Measurements from ENCODE around the gene ABLIM1. TPM values are rescaled to one million over a fixed set of nuclear protein-coding genes. Genes with fewer than 3 reads are reported as not detected.

The ABLIM1 gene
- total RNA-seq, 1 donor from 2014 or later = 76.9 TPM

- peaks cover 31% of the 10 kb centered on the region for H3K4me1 Mint-ChIP-seq
- DNase-seq (no peak), ATAC-seq (ENCODE audit: low read depth) (no peak)
- no peaks in the 10 kb centered on the region for H3K9me3 Mint-ChIP-seq
- H3K4me3 Mint-ChIP-seq = no peak overlapping the region
- peaks cover 55% of the 10 kb centered on the region for H3K36me3 Mint-ChIP-seq (ENCODE audit: low read depth)
- H3K27me3 Mint-ChIP-seq = no peaks in the 10 kb centered on the region
- H3K27ac Mint-ChIP-seq = no peak overlapping the region
- no peak for TF ChIP-seq CTCF (IDR thresholded peaks at IDR 0.05)
- CTCF ChIA-PET = interaction anchor here (2.7 to 3.5 kb wide), 2 partner anchors 18 kb away, joined by 10 to 16 read pairs; no protein-coding TSS in a partner anchor
- intact Hi-C loops (cut with micrococcal nuclease) = loop anchor here (10.0 kb wide), 1 partner anchor 445 kb away; the partner anchor contains the start of gene TRUB1
- POLR2A ChIA-PET = no interaction called here
Measured at GRCh38 chr10:114489521-114490310, 168.4 kb downstream of the ABLIM1 start.

- H3K4me1 Mint-ChIP-seq = peaks cover 15% of the 10 kb centered on the region
- H3K27me3 Mint-ChIP-seq = no peaks in the 10 kb centered on the region
- no peak overlapping the region for H3K4me3 Mint-ChIP-seq
- CTCF ChIA-PET = interaction anchor here (1.0 to 2.7 kb wide), 3 partner anchors 16 to 184 kb away, joined by 3 to 10 read pairs (median 3); no protein-coding TSS in a partner anchor
- no peak for ATAC-seq (ENCODE audit: low read depth)
- no peaks in the 10 kb centered on the region for H3K9me3 Mint-ChIP-seq
- intact Hi-C loops (cut with micrococcal nuclease) = no loop called here
- H3K27ac Mint-ChIP-seq = no peak overlapping the region
- H3K36me3 Mint-ChIP-seq (ENCODE audit: low read depth) = peaks cover 72% of the 10 kb centered on the region
- no peak for TF ChIP-seq CTCF (IDR thresholded peaks at IDR 0.05)
- POLR2A ChIA-PET = interaction anchor here (1.0 to 1.7 kb wide), 3 partner anchors 9 to 38 kb away, joined by 3 to 5 read pairs (median 4); no protein-coding TSS in a partner anchor
- no peak for DNase-seq
Measured at GRCh38 chr10:114487815-114488536, 170.1 kb downstream of the ABLIM1 start.

GRCh38 chr10:114486938-114487814 is 170.9 kb downstream of the ABLIM1 start:
- H3K27me3 Mint-ChIP-seq = no peaks in the 10 kb centered on the region
- DNase-seq (no peak), ATAC-seq (ENCODE audit: low read depth) (no peak)
- no peaks in the 10 kb centered on the region for H3K9me3 Mint-ChIP-seq
- ChIA-PET POLR2A (interaction anchor here (1.6 to 1.7 kb wide), 2 partner anchors 10 to 39 kb away, joined by 4 to 5 read pairs; no protein-coding TSS in a partner anchor), CTCF (interaction anchor here (1.2 to 2.7 kb wide), 2 partner anchors 15 to 183 kb away, joined by 3 to 10 read pairs; no protein-coding TSS in a partner anchor)
- H3K36me3 Mint-ChIP-seq (ENCODE audit: low read depth) = peaks cover 79% of the 10 kb centered on the region
- no peak overlapping the region for H3K4me3 Mint-ChIP-seq
- peak overlapping the region; percentile 2 for H3K27ac Mint-ChIP-seq
- TF ChIP-seq CTCF (IDR thresholded peaks at IDR 0.05) = no peak
- intact Hi-C loops (cut with micrococcal nuclease) = no loop called here
- H3K4me1 Mint-ChIP-seq = peaks cover 7% of the 10 kb centered on the region

GRCh38 chr10:114485696-114486400 is 172.2 kb downstream of the ABLIM1 start:
- H3K27ac Mint-ChIP-seq = no peak overlapping the region
- H3K4me3 Mint-ChIP-seq = no peak overlapping the region
- no peaks in the 10 kb centered on the region for H3K4me1 Mint-ChIP-seq
- POLR2A ChIA-PET = interaction anchor here (1.0 kb wide), 1 partner anchor 61 kb away, joined by 3 read pairs; no protein-coding TSS in a partner anchor
- H3K27me3 Mint-ChIP-seq = no peaks in the 10 kb centered on the region
- ATAC-seq (ENCODE audit: low read depth) (no peak), DNase-seq (no peak)
- intact Hi-C loops (cut with micrococcal nuclease) = no loop called here
- peaks cover 86% of the 10 kb centered on the region for H3K36me3 Mint-ChIP-seq (ENCODE audit: low read depth)
- CTCF ChIA-PET = interaction anchor here (1.0 kb wide), 1 partner anchor 41 kb away, joined by 3 read pairs; no protein-coding TSS in a partner anchor
- TF ChIP-seq CTCF (IDR thresholded peaks at IDR 0.05) = no peak
- no peaks in the 10 kb centered on the region for H3K9me3 Mint-ChIP-seq
